GM18951 (cell line): ENCODE data around the gene PHRF1.

Source experiments
- POLR2A ChIP-seq: IDR thresholded peaks from 4 replicates; pipeline ENCODE4 v1.6.1; 2011; ENCODE audit warnings: mild to moderate bottlenecking; ENCODE audit not compliant: insufficient read length, insufficient read depth; ENCODE audit errors: extremely low read depth
- in situ Hi-C: fragments of 300-500 bp; cut with MboI; formaldehyde crosslinking; loops from one replicate; pipeline ENCODE4 v1.12.0; 2022; ENCODE audit warnings: low sequenced_read_pairs, mixed read lengths, inconsistent platforms; ENCODE audit not compliant: unreplicated experiment

Gene PHRF1

GRCh38 chr11:610146-610801, 34.0 kb downstream of the PHRF1 start:
- in situ Hi-C loops, result no loop called here
- TF ChIP-seq POLR2A, result no peak

DNA sequence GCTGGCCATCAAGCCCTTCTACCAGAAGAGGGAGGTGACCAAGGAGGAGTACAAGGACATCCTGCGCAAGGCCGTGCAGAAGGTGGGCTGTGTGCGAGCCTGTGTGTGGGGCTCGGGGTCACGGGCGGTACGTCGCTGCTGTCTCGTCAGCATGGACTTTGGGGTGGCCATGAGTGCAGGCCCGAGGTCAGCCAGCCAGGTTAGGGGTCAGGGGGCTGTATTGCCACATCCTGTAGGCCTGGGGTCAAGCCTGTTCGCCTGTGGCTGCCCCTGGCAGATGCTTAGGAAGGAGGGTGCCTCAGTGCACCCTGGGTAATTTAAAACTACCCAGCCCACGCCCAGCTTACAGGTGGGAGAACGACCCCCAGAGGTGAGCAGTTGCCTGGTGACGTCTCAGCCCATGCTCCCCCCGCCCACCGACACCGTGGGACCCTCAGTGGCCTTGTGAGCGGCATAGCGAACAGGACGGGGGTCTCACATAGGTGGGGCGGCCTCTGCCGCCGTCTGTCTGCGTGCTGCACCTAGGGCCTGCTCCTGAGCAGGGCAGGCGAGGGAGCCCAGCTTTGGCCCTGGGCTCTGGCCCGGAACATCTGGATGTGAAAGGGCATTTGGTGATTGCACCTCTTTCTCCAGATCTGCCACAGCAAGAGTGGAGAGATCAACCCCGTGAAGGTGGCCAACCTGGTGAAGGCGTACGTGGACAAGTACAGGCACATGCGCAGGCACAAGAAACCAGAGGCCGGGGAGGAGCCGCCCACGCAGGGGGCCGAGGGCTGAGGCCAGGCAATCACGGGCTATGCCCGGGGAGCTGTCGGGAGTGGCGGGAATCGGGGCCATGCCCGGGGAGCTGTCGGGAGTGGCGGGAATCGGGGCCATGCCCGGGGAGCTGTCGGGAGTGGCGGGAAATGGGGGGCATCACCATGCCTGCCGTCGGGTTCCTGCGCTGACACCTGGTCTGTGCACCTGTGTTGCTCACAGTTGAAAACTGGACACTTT, 35.0 kb downstream of the PHRF1 start:
- in situ Hi-C loops, result no loop called here
- TF ChIP-seq POLR2A, result peak; percentile 55

DNA sequence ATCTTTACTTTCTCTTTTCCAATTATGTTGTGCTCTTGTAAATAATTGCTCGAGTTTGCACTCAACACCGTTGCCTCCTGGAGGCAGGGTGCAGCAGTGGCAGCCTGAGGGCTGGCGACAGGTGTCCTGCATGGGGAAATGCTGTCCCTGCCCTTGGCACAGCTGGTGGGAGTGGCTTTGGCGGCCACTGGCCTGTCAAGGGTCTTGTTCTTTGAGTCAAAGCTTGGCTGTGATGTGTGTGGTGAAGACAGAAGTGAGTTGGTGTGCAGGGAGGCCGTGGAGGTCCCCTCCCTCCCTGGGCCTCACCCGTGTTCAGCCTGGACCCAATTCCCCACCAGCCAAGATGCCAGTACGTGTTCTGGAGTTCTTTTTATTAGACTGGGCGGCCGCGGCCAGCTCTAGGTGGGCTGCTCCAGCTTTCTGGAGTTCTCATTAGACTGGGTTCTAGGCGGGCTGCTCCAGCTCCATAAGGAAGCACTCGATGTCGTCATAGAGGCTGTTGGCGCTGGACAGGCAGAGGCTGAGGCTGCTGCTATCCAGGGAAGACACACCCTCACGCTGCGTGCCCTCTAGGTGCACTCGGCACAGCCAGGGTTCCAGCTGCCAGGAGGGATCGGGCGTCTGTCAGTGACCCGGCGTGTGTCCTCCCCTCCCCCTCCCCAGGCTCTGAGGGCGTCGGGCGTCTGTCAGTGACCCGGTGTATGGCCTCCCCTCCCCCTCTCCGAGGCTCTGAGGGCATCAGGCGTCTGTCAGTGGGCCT, 36.1 kb downstream of the PHRF1 start:
- TF ChIP-seq POLR2A, result no peak
- in situ Hi-C loops, result no loop called here

DNA sequence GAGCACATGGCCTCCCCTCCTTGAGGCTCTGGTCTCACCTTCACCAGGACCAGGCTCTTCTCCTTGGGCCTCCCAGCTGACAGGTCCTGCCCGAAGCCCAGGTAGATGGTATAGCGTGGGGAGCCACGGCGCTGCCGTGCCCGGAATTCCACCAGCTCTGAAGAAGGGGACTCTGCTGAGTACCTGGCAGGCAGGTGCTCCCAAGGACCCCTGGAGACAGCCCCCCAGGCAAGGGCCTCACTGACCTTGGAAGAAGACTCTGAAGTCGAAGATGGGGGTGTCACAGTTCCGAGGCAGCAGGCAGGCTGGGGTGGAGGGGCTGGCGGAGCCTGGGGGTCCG, 36.7 kb downstream of the PHRF1 start:
- peak; percentile 46 for TF ChIP-seq POLR2A
- in situ Hi-C loops, result no loop called here

DNA sequence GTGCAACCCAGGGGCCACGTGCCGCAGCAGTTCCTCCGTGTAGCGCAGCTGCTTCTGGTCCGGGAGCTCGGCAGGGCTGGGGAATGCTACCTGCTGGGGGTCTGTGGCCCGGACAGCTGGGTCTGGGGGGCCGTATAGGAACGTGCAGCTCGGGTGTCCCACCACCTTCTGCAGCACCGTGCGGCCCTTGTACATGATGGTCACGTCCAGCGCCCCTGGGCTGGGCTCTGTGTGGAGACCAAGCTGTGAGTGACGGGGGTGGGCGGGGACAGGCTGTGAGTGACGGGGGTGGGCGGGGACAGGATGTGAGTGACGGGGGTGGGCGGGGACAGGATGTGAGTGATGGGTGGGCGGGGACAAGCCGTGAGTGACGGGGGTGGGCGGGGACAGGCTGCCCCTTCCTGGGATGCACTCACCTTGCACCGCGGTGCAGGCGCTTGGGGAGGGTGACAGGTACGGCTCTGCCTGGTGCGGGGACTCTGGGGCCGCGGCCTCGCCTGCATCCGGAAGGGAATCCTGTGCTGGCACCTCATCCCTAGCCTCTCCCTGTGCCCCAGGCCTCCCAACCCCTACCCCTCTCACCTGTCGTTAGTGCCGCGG, 37.2 kb downstream of the PHRF1 start:
- peak; percentile 56 for TF ChIP-seq POLR2A
- in situ Hi-C loops, result no loop called here

GRCh38 chr11:614021-614622, 37.9 kb downstream of the PHRF1 start:
- no peak for TF ChIP-seq POLR2A
- in situ Hi-C loops, result no loop called here

GRCh38 chr11:614623-615503, 38.6 kb downstream of the PHRF1 start:
- in situ Hi-C loops, result no loop called here
- no peak for TF ChIP-seq POLR2A

DNA sequence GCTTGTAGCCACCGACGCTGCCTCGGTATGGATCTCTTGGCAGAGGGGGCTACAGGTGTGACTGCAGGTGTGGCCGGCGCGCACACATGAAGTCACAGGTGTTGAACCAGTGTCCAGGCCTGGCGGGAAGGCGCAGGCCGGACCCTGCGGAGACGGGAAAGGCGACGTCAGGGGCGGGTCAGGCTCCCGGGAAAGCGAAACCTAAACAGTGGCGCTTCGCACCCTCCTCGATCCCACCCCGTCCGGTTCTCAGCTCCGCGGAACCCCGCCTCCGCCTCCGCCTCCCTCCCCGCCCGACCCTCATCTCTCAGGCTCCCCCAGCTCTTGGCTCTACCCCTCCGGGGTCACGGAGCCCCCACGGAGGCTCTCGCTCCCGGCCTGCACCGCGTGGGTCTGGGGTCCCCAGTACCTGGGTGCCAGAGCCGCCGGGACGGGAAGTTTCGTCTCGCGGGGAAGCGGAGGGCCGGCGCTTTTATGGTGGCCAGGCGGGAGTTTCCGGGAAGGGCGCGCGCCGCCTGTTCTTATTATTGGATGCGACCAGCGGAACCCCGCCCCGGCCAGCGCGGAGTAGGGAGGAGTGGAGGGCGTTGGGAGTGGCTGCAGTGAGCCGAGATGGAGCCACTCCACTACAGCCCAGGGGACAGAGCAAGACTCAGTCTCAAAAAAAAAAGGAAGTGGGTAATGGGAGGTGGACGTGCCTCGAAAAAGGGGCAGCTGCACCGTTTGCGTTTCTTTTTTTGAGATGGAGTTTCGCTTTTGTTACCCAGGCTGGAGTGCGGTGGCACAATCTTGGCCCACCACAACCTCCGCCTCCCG, 39.4 kb downstream of the PHRF1 start, which contains the start of gene IRF7:
IRF7 (minus strand) TSS at position 447 of the 816 bp plus-strand sequence. CDS start 586 bp downstream, outside the sequence.
- TF ChIP-seq POLR2A, result peak; percentile 99
- in situ Hi-C loops, result no loop called here

- in situ Hi-C loops, result no loop called here
- no peak for TF ChIP-seq POLR2A
These were observed 40.3 kb downstream of the PHRF1 start for GRCh38 chr11:616320-617198.
